GM23338 (cell line): ENCODE data around the gene AGPAT3.

ENCODE experiments used
- CREB1 ChIP-seq: fragments of 250-450 bp; sonication (Bioruptor Pico); IDR thresholded peaks from 2 replicates; pipeline ENCODE4 v1.5.0; 2020; ENCODE audit warnings: low read depth, mild to moderate bottlenecking, moderate library complexity
- ETS1 ChIP-seq: IDR thresholded peaks from 2 replicates; pipeline ENCODE4 v1.6.1; 2016; ENCODE audit warnings: antibody characterized with exemption
- EZH2 ChIP-seq: fragments of 200-600 bp; sonication (generic); IDR thresholded peaks from one replicate; pipeline ENCODE4 v1.8.0; 2017; ENCODE audit warnings: antibody characterized with exemption, mild to moderate bottlenecking, low read depth; ENCODE audit not compliant: unreplicated experiment
- EZH2phosphoT487 ChIP-seq: fragments of 200-600 bp; sonication (generic); IDR thresholded peaks from one replicate; pipeline ENCODE4 v1.8.1; 2018; ENCODE audit warnings: antibody characterized with exemption; ENCODE audit not compliant: unreplicated experiment
- JUNB ChIP-seq: IDR thresholded peaks from one replicate; pipeline ENCODE4 v1.6.1; 2016; ENCODE audit warnings: antibody characterized with exemption; ENCODE audit not compliant: unreplicated experiment
- POLR2AphosphoS5 ChIP-seq: IDR thresholded peaks from 2 replicates; pipeline ENCODE4 v1.6.1; 2016; ENCODE audit warnings: antibody characterized with exemption, low read depth
- REST ChIP-seq: IDR thresholded peaks from one replicate; pipeline ENCODE4 v1.6.1; 2018; ENCODE audit warnings: antibody characterized with exemption; ENCODE audit not compliant: unreplicated experiment
- STAT1 ChIP-seq: IDR thresholded peaks from one replicate; pipeline ENCODE4 v1.6.1; 2016; ENCODE audit warnings: antibody characterized with exemption; ENCODE audit not compliant: unreplicated experiment
- TF ChIP-seq, protein P1 (sequence below), 2 experiments: fragments of 200-600 bp in 1 of 2; sonication (generic) in 1 of 2; conservative IDR thresholded peaks; 2 replicates each; pipeline versions ENCODE4 v1.5.1 to v1.6.1; 2016 to 2017; ENCODE audit warnings: antibody characterized with exemption in 2 of 2, low read depth in 2 of 2, mild to moderate bottlenecking in 2 of 2, moderate library complexity in 1 of 2

GRCh38 chr21:43818685-43819084 lies 46.3 kb upstream of the AGPAT3 start:
- TF ChIP-seq, protein P1, sequence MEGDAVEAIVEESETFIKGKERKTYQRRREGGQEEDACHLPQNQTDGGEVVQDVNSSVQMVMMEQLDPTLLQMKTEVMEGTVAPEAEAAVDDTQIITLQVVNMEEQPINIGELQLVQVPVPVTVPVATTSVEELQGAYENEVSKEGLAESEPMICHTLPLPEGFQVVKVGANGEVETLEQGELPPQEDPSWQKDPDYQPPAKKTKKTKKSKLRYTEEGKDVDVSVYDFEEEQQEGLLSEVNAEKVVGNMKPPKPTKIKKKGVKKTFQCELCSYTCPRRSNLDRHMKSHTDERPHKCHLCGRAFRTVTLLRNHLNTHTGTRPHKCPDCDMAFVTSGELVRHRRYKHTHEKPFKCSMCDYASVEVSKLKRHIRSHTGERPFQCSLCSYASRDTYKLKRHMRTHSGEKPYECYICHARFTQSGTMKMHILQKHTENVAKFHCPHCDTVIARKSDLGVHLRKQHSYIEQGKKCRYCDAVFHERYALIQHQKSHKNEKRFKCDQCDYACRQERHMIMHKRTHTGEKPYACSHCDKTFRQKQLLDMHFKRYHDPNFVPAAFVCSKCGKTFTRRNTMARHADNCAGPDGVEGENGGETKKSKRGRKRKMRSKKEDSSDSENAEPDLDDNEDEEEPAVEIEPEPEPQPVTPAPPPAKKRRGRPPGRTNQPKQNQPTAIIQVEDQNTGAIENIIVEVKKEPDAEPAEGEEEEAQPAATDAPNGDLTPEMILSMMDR (conservative IDR thresholded peaks at IDR 0.05; ENCODE audit: low read depth in 2 of 2) = no peak
- TF ChIP-seq CREB1 (CRISPR knock-in tag) (no peak), REST (no peak), EZH2 (no peak), EZH2phosphoT487 (no peak), POLR2AphosphoS5 (no peak), ETS1 (no peak), JUNB (no peak), STAT1 (no peak)
